Measurements from ENCODE around the gene DIPK2B.

- TF ChIP-seq REST (IDR thresholded peaks at IDR 0.05; ENCODE audit: insufficient read depth in 1 of 2, low read depth in 2 of 2, low read length in 2 of 2), result no peak
- TF ChIP-seq POLR2AphosphoS5 (IDR thresholded peaks at IDR 0.05; ENCODE audit: low read depth, low read length), result no peak
- TF ChIP-seq SIN3A (IDR thresholded peaks at IDR 0.05; ENCODE audit: borderline replicate concordance, insufficient read depth, low read length), result no peak
Measured at GRCh38 chrX:45198301-45198700, 2.4 kb downstream of the DIPK2B start.

All from PFSK-1 (cell line).